HCT116 (cell line): ENCODE measurements around the gene GOLIM4. TPM values are rescaled to one million over a fixed set of nuclear protein-coding genes. Genes with fewer than 3 reads are reported as not detected.

Source experiments
- ATAC-seq: fragments of 200-7000 bp; cut with Tn5 transposase; 2 replicates; pipeline ENCODE4 v1.9.1; 2020; ENCODE audit warnings: mild to moderate bottlenecking, moderate library complexity
- BruUV-seq: library from RNA; stranded (reverse); fragments of 400-500 nt; replicated peaks from 2 replicates; lab custom pipeline; 2021; lab: Mats Ljungman, UMichigan
- CTCF ChIA-PET: fragments of 300-600 bp; sonication (Branson Sonifier 250); formaldehyde crosslinking; loops from one replicate; lab custom pipeline; 2021; ENCODE audit warnings: antibody characterized with exemption; lab: Charles Lee
- POLR2A ChIA-PET: fragments of 300-600, 350-600 bp; sonication (Branson Sonifier 250); formaldehyde crosslinking; loops from one replicate; lab custom pipeline; 2021; ENCODE audit warnings: antibody characterized with exemption; lab: Charles Lee
- RAD21 ChIA-PET, 2 experiments: fragments of 300-600 bp; sonication (Branson Sonifier 250); formaldehyde crosslinking; loops; one replicate each; lab custom pipeline; 2023; ENCODE audit warnings: low total read pairs in 2 of 2; ENCODE audit not compliant: uncharacterized antibody in 2 of 2, unreplicated experiment in 2 of 2, low non-redundant PET in 1 of 2; lab: Charles Lee
- DNase-seq: peaks from one replicate; pipeline ENCODE4 v3.0.0-alpha.2; 2010; ENCODE audit warnings: low read depth, low spot score
- H2AFZ ChIP-seq: fragments of 200-600 bp; shearing (Covaris generic), sonication (generic); 2 replicates; pipeline ENCODE4 v1.6.1; 2017; ENCODE audit warnings: low read depth, mixed run types, mixed read lengths, antibody characterized with exemption, low read length; ENCODE audit not compliant: poor library complexity, severe bottlenecking
- H3K27ac ChIP-seq: 2 replicates; pipeline ENCODE4 v1.5.1; 2012; ENCODE audit warnings: low read depth, low read length
- H3K27me3 ChIP-seq: fragments of 200-600 bp; sonication (generic); 2 replicates; pipeline ENCODE4 v1.6.1; 2016; ENCODE audit warnings: mixed run types, low read length, mixed read lengths; ENCODE audit not compliant: insufficient read depth
- H3K36me3 ChIP-seq, 2 experiments: fragments of 200-500 bp in 1 of 2; fragments of 200-600 bp in 1 of 2; sonication (Bioruptor generic) in 1 of 2; sonication (generic) in 1 of 2; 2 replicates each; pipeline versions ENCODE4 v1.5.1 to v1.6.1; 2014 to 2016; ENCODE audit warnings: low read length in 2 of 2, inconsistent platforms in 1 of 2, mixed read lengths in 1 of 2, mixed run types in 1 of 2; ENCODE audit not compliant: insufficient read depth in 2 of 2, control insufficient read depth in 1 of 2
- H3K4me1 ChIP-seq, 2 experiments: fragments of 200-600 bp in 1 of 2; sonication (generic) in 1 of 2; 2 replicates each; pipeline versions ENCODE4 v1.5.1 to v1.6.1; 2012 to 2017; ENCODE audit warnings: low read length in 2 of 2, inconsistent platforms in 1 of 2, mild to moderate bottlenecking in 1 of 2, mixed read lengths in 1 of 2, mixed run types in 1 of 2, moderate library complexity in 1 of 2; ENCODE audit not compliant: insufficient read depth in 2 of 2, control insufficient read depth in 1 of 2
- H3K4me2 ChIP-seq: fragments of 200-600 bp; sonication (generic); 2 replicates; pipeline ENCODE4 v1.6.1; 2017; ENCODE audit warnings: mixed run types, low read length, mixed read lengths
- H3K4me3 ChIP-seq, 2 experiments: fragments of 200-600 bp in 1 of 2; sonication (generic) in 1 of 2; replicated peaks in 1 of 2; 2 replicates each; pipeline ENCODE4 v1.5.1; 2011 to 2016; ENCODE audit warnings: low read length in 2 of 2, control low read depth in 1 of 2, low read depth in 1 of 2, mild to moderate bottlenecking in 1 of 2, mixed read lengths in 1 of 2, mixed run types in 1 of 2
- H3K79me2 ChIP-seq: fragments of 200-600 bp; sonication (generic); 2 replicates; pipeline ENCODE4 v1.6.1; 2017; ENCODE audit warnings: mild to moderate bottlenecking, mixed run types, low read length, moderate library complexity, mixed read lengths; ENCODE audit not compliant: insufficient read depth
- H3K9ac ChIP-seq: fragments of 200-600 bp; sonication (generic); 2 replicates; pipeline ENCODE4 v1.6.1; 2016; ENCODE audit warnings: low read length, mixed read lengths
- H3K9me2 ChIP-seq: fragments of 200-600 bp; sonication (generic), shearing (Covaris generic); 2 replicates; pipeline ENCODE4 v1.6.1; 2017; ENCODE audit warnings: mixed run types, mild to moderate bottlenecking, moderate library complexity; ENCODE audit not compliant: insufficient read depth
- H3K9me3 ChIP-seq, 2 experiments: fragments of 200-500 bp in 1 of 2; fragments of 200-600 bp in 1 of 2; sonication (Bioruptor generic) in 1 of 2; sonication (generic) in 1 of 2; 2 replicates each; pipeline ENCODE4 v1.6.1; 2014 to 2017; ENCODE audit warnings: low read length in 2 of 2, mixed read lengths in 2 of 2, inconsistent platforms in 1 of 2, low read depth in 1 of 2, mild to moderate bottlenecking in 1 of 2, mixed run types in 1 of 2, moderate library complexity in 1 of 2; ENCODE audit not compliant: control insufficient read depth in 1 of 2, insufficient read depth in 1 of 2
- H4K20me1 ChIP-seq: fragments of 200-600 bp; sonication (generic), shearing (Covaris generic); 2 replicates; pipeline ENCODE4 v1.6.1; 2017; ENCODE audit warnings: mixed run types, mild to moderate bottlenecking, moderate library complexity; ENCODE audit not compliant: insufficient read depth
- CBX3 ChIP-seq: IDR thresholded peaks from 2 replicates; pipeline ENCODE4 v1.6.1; 2012; ENCODE audit warnings: low read depth
- EGR1 ChIP-seq: IDR thresholded peaks from 2 replicates; pipeline ENCODE4 v1.6.1; 2012; ENCODE audit warnings: low read depth
- ELF1 ChIP-seq: IDR thresholded peaks from 2 replicates; pipeline ENCODE4 v1.6.1; 2012; ENCODE audit warnings: low read depth, borderline replicate concordance
- EZH2 ChIP-seq: fragments of 200-600 bp; sonication (generic); IDR thresholded peaks from 2 replicates; pipeline ENCODE4 v1.6.1; 2017; ENCODE audit warnings: antibody characterized with exemption, mixed run types
- JUND ChIP-seq: IDR thresholded peaks from 2 replicates; pipeline ENCODE4 v1.6.1; 2012
- POLR2A ChIP-seq: IDR thresholded peaks from 2 replicates; pipeline ENCODE4 v1.7.0; 2011; ENCODE audit warnings: borderline replicate concordance; ENCODE audit not compliant: insufficient read depth, insufficient read length; ENCODE audit errors: extremely low read depth
- SP1 ChIP-seq: IDR thresholded peaks from 2 replicates; pipeline ENCODE4 v1.6.1; 2012; ENCODE audit warnings: low read depth
- SRF ChIP-seq: IDR thresholded peaks from 2 replicates; pipeline ENCODE4 v1.6.1; 2012; ENCODE audit warnings: low read depth
- TCF7L2 ChIP-seq: IDR thresholded peaks from 2 replicates; pipeline ENCODE4 v1.7.0; 2011; ENCODE audit warnings: borderline replicate concordance, inconsistent platforms; ENCODE audit not compliant: insufficient read depth, insufficient read length; ENCODE audit errors: extremely low read depth
- YY1 ChIP-seq: IDR thresholded peaks from 2 replicates; pipeline ENCODE4 v1.6.1; 2011; ENCODE audit warnings: low read length, low read depth, moderate library complexity, mild to moderate bottlenecking; ENCODE audit not compliant: insufficient replicate concordance; ENCODE audit errors: extremely low read depth
- ZFX ChIP-seq: fragments of 450-650 bp; IDR thresholded peaks from 2 replicates; pipeline ENCODE4 v1.6.1; 2017
- intact Hi-C: fragments of 100-400 bp; cut with micrococcal nuclease; formaldehyde crosslinking; loops from 2 replicates; pipeline ENCODE4 v1.10.0; 2022
- total RNA-seq: library from RNA; stranded (reverse); gene quantifications from one replicate; pipeline ENCODE4 v1.2.1, GENCODE V29; 2021; ENCODE audit not compliant: unreplicated experiment
- TF ChIP-seq, protein P1 (sequence below), 3 experiments: fragments of 200-600 bp in 1 of 3; sonication (generic) in 1 of 3; IDR thresholded peaks in 2 of 3; conservative IDR thresholded peaks in 1 of 3; 2 replicates each; pipeline ENCODE4 v1.5.1; 2012 to 2017; ENCODE audit warnings: low read depth in 2 of 3, low read length in 2 of 3, antibody characterized with exemption in 1 of 3, borderline replicate concordance in 1 of 3, control low read depth in 1 of 3, mild to moderate bottlenecking in 1 of 3, mixed read lengths in 1 of 3, mixed run types in 1 of 3, moderate library complexity in 1 of 3; ENCODE audit not compliant: insufficient read depth in 1 of 3
- TF ChIP-seq, protein P2 (sequence below): IDR thresholded peaks from 2 replicates; pipeline ENCODE4 v1.6.1; 2011; ENCODE audit warnings: mild to moderate bottlenecking, low read length, moderate library complexity; ENCODE audit not compliant: insufficient replicate concordance; ENCODE audit errors: extremely low read depth
- TF ChIP-seq, protein P3 (sequence below): IDR thresholded peaks from 2 replicates; pipeline ENCODE4 v1.6.1; 2012
- TF ChIP-seq, protein P4 (sequence below): IDR thresholded peaks from 2 replicates; pipeline ENCODE4 v1.6.1; 2012; ENCODE audit warnings: low read depth
- TF ChIP-seq, protein P5 (sequence below): IDR thresholded peaks from 2 replicates; pipeline ENCODE4 v1.6.1; 2012

GOLIM4 gene
- total RNA-seq, 1 experiment from 2014 or later = 10.6 TPM

DNA sequence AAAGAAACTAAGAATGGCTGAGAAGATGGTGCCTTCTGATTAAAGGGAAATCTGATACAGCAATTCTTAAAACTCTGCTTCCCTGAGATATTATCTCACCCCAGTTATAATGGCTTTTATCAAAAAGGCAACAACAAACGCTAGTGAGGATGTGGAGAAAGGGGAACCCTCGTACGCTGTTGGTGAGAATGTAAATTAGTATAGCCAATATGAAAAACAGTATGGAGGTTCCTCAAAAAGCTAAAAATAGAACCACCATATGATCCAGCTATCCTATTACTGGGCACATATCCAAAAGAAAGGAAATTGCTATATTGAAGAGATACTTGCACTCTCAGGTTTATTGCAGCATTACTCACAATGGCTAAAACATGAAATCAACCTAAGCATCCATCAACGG, 65.1 kb downstream of the GOLIM4 start (continued):
- TF ChIP-seq, protein P1, sequence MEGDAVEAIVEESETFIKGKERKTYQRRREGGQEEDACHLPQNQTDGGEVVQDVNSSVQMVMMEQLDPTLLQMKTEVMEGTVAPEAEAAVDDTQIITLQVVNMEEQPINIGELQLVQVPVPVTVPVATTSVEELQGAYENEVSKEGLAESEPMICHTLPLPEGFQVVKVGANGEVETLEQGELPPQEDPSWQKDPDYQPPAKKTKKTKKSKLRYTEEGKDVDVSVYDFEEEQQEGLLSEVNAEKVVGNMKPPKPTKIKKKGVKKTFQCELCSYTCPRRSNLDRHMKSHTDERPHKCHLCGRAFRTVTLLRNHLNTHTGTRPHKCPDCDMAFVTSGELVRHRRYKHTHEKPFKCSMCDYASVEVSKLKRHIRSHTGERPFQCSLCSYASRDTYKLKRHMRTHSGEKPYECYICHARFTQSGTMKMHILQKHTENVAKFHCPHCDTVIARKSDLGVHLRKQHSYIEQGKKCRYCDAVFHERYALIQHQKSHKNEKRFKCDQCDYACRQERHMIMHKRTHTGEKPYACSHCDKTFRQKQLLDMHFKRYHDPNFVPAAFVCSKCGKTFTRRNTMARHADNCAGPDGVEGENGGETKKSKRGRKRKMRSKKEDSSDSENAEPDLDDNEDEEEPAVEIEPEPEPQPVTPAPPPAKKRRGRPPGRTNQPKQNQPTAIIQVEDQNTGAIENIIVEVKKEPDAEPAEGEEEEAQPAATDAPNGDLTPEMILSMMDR (IDR thresholded peaks at IDR 0.05 in 2 of 3, conservative IDR thresholded peaks at IDR 0.05 in 1 of 3; ENCODE audit: borderline replicate concordance in 1 of 3, insufficient read depth in 1 of 3, low read depth in 2 of 3, low read length in 2 of 3) = no peak
- TF ChIP-seq EZH2 = no peak
- TF ChIP-seq, protein P2, sequence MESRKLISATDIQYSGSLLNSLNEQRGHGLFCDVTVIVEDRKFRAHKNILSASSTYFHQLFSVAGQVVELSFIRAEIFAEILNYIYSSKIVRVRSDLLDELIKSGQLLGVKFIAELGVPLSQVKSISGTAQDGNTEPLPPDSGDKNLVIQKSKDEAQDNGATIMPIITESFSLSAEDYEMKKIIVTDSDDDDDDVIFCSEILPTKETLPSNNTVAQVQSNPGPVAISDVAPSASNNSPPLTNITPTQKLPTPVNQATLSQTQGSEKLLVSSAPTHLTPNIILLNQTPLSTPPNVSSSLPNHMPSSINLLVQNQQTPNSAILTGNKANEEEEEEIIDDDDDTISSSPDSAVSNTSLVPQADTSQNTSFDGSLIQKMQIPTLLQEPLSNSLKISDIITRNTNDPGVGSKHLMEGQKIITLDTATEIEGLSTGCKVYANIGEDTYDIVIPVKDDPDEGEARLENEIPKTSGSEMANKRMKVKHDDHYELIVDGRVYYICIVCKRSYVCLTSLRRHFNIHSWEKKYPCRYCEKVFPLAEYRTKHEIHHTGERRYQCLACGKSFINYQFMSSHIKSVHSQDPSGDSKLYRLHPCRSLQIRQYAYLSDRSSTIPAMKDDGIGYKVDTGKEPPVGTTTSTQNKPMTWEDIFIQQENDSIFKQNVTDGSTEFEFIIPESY = no peak
- TF ChIP-seq, all 23 proteins: peak for 0

DNA sequence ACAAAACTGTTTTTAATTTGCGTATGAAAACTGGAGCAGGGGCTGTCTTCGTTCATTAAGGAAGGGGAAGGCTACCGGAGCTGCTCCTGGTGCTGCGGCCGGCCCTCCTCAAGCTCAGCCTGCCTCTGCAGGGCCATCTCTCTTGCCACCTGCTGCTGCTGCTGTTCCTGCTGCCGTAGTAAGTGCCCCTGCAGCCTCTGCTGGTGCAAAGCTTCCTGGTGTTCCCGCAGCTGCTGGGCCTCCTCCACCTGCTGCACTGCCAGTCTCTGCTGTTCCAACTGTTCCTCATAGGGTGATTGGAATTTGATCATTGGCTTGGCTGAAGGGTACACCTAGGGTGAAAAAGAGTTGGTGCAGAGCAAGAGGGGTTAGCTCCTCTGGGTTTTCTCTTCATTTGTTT, 66.0 kb downstream of the GOLIM4 start:
- Histone ChIP-seq H3K9me3 (no peaks in the 10 kb centered on the region), H3K4me3 (no peak overlapping the region), H3K9me2 (no peaks in the 10 kb centered on the region), H3K27ac (no peak overlapping the region), H3K4me2 (no peak overlapping the region), H4K20me1 (no peaks in the 10 kb centered on the region), H3K27me3 (no peaks in the 10 kb centered on the region), H3K4me1 (peaks cover 8 to 23% of the 10 kb centered on the region in 2 experiments), H2AFZ (no peak overlapping the region), H3K79me2 (no peaks in the 10 kb centered on the region), H3K9ac (no peak overlapping the region), H3K36me3 (no peaks in the 10 kb centered on the region)
- ATAC-seq = no peak
- intact Hi-C loops = no loop called here
- ChIA-PET RAD21 (no interaction called here), CTCF (interaction anchor here (1.6 kb wide), 1 partner anchor 148 kb away, joined by 5 read pairs; no protein-coding TSS in a partner anchor), POLR2A (no interaction called here)
- no TSS peak for BruUV-seq
- DNase-seq = no peak
- TF ChIP-seq CBX3 (no peak), JUND (no peak), POLR2A (no peak), ELF1 (no peak), TCF7L2 (no peak), YY1 (no peak), EZH2 (no peak), EGR1 (no peak), SRF (no peak), SP1 (no peak), ZFX (no peak)
- TF ChIP-seq, protein P3, sequence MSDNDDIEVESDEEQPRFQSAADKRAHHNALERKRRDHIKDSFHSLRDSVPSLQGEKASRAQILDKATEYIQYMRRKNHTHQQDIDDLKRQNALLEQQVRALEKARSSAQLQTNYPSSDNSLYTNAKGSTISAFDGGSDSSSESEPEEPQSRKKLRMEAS = no peak
- TF ChIP-seq, protein P4, sequence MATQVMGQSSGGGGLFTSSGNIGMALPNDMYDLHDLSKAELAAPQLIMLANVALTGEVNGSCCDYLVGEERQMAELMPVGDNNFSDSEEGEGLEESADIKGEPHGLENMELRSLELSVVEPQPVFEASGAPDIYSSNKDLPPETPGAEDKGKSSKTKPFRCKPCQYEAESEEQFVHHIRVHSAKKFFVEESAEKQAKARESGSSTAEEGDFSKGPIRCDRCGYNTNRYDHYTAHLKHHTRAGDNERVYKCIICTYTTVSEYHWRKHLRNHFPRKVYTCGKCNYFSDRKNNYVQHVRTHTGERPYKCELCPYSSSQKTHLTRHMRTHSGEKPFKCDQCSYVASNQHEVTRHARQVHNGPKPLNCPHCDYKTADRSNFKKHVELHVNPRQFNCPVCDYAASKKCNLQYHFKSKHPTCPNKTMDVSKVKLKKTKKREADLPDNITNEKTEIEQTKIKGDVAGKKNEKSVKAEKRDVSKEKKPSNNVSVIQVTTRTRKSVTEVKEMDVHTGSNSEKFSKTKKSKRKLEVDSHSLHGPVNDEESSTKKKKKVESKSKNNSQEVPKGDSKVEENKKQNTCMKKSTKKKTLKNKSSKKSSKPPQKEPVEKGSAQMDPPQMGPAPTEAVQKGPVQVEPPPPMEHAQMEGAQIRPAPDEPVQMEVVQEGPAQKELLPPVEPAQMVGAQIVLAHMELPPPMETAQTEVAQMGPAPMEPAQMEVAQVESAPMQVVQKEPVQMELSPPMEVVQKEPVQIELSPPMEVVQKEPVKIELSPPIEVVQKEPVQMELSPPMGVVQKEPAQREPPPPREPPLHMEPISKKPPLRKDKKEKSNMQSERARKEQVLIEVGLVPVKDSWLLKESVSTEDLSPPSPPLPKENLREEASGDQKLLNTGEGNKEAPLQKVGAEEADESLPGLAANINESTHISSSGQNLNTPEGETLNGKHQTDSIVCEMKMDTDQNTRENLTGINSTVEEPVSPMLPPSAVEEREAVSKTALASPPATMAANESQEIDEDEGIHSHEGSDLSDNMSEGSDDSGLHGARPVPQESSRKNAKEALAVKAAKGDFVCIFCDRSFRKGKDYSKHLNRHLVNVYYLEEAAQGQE = no peak
- TF ChIP-seq, protein P5, sequence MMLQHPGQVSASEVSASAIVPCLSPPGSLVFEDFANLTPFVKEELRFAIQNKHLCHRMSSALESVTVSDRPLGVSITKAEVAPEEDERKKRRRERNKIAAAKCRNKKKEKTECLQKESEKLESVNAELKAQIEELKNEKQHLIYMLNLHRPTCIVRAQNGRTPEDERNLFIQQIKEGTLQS = no peak
